Smooth muscle cell (in vitro differentiated cells): ENCODE results near the gene PDCL2. TPM values are rescaled to one million over a fixed set of nuclear protein-coding genes. Genes with fewer than 3 reads are reported as not detected.
"Not testable (repeated sequence)": the region's sequence is repeated elsewhere in the genome, so short reads cannot be mapped to it uniquely, and the experiment has no call there.

Experiments used
- DNase-seq: peaks from one replicate; lab custom pipeline; 2025; ENCODE audit not compliant: unreplicated experiment; lab: John Stamatoyannopoulos, UW
- H2AFZ ChIP-seq: fragments of 200-600 bp; sonication (generic); 2 replicates; pipeline ENCODE4 v1.6.0; 2016; ENCODE audit warnings: antibody characterized with exemption, low read depth, mild to moderate bottlenecking
- H3F3A ChIP-seq: fragments of 200-600 bp; sonication (generic); 2 replicates; pipeline ENCODE4 v1.6.0; 2017; ENCODE audit warnings: antibody characterized with exemption, low read depth
- H3K27ac ChIP-seq: fragments of 200-600 bp; sonication (generic); 2 replicates; pipeline ENCODE4 v1.5.1; 2016; ENCODE audit warnings: low read depth, mild to moderate bottlenecking
- H3K27me3 ChIP-seq: fragments of 200-600 bp; sonication (generic); 2 replicates; pipeline ENCODE4 v1.6.1; 2016; ENCODE audit warnings: low read depth, mild to moderate bottlenecking
- H3K36me3 ChIP-seq: fragments of 200-600 bp; sonication (generic); 2 replicates; pipeline ENCODE4 v1.5.1; 2016; ENCODE audit warnings: low read depth
- H3K4me1 ChIP-seq: fragments of 200-600 bp; sonication (generic); 2 replicates; pipeline ENCODE4 v1.5.1; 2016; ENCODE audit warnings: low read depth
- H3K4me2 ChIP-seq: fragments of 200-600 bp; sonication (generic); 2 replicates; pipeline ENCODE4 v1.6.0; 2016; ENCODE audit warnings: mild to moderate bottlenecking
- H3K4me3 ChIP-seq: fragments of 200-600 bp; sonication (generic); 2 replicates; pipeline ENCODE4 v1.5.1; 2016; ENCODE audit warnings: mild to moderate bottlenecking
- H3K79me2 ChIP-seq: fragments of 200-600 bp; sonication (generic); 2 replicates; pipeline ENCODE4 v1.6.0; 2016; ENCODE audit warnings: low read depth, mild to moderate bottlenecking
- H3K9ac ChIP-seq: fragments of 200-600 bp; sonication (generic); 2 replicates; pipeline ENCODE4 v1.6.0; 2016; ENCODE audit warnings: low read depth
- H3K9me3 ChIP-seq: fragments of 200-600 bp; sonication (generic); replicated peaks from 2 replicates; pipeline ENCODE4 v1.5.1; 2016; ENCODE audit warnings: low read depth
- H4K20me1 ChIP-seq: fragments of 200-600 bp; sonication (generic); 2 replicates; pipeline ENCODE4 v1.6.0; 2016; ENCODE audit warnings: low read depth
- CTCF ChIP-seq: fragments of 200-600 bp; sonication (generic); IDR thresholded peaks from 2 replicates; pipeline ENCODE4 v1.5.1; 2017; ENCODE audit warnings: borderline replicate concordance, mild to moderate bottlenecking, antibody characterized with exemption; ENCODE audit not compliant: insufficient read depth, poor library complexity, severe bottlenecking
- WGBS: methylation state at CpG from one replicate; pipeline ENCODE4 v1.1.7; 2016; ENCODE audit warnings: low lambda C conversion rate; 5-methylcytosine and 5-hydroxymethylcytosine counted together
- polyA plus RNA-seq: library from polyadenylated mRNA; unstranded; fragments of >200 nt; fragmentation: Nextera tagmentation; extraction: Ambion mirVana; gene quantifications from 2 replicates; pipeline ENCODE4 v1.2.1, GENCODE V29; 2016
- total RNA-seq: library from RNA; depleted of rRNA; stranded (reverse); fragments of >200 nt; gene quantifications from 2 replicates; pipeline ENCODE4 v1.2.3, GENCODE V29; 2014

Gene PDCL2
- total and polyA plus RNA-seq, 2 experiments from 2014 or later = not detected

GRCh38 chr4:55553441-55554201 is 38.4 kb downstream of the PDCL2 start:
- Histone ChIP-seq H3K4me2 (no peak overlapping the region), H2AFZ (no peak overlapping the region), H3K4me1 (no peaks in the 10 kb centered on the region), H3K9me3 (no peaks in the 10 kb centered on the region), H3K36me3 (no peaks in the 10 kb centered on the region), H3K27me3 (no peaks in the 10 kb centered on the region), H3K9ac (no peak overlapping the region), H3K79me2 (no peaks in the 10 kb centered on the region), H3F3A (peaks cover 4% of the 10 kb centered on the region), H3K4me3 (no peak overlapping the region), H3K27ac (no peak overlapping the region), H4K20me1 (no peaks in the 10 kb centered on the region)
- 82% methylated on average over 10 of the region's 10 CpGs for WGBS
- no peak for TF ChIP-seq CTCF
- no peak for DNase-seq

- H3K36me3 ChIP-seq, H3K4me2 ChIP-seq, H3K9me3 ChIP-seq, H3K27me3 ChIP-seq, H3K4me3 ChIP-seq, H3K79me2 ChIP-seq, H3K4me1 ChIP-seq, H2AFZ ChIP-seq, H4K20me1 ChIP-seq, DNase-seq, H3K27ac ChIP-seq, H3K9ac ChIP-seq: not testable (repeated sequence)
- peaks cover 18% of the 10 kb centered on the region for H3F3A ChIP-seq
- 96% methylated on average over 6 of the region's 6 CpGs for WGBS
These were observed 40.1 kb downstream of the PDCL2 start for GRCh38 chr4:55551964-55552363.

GRCh38 chr4:55549888-55550287 is 42.2 kb downstream of the PDCL2 start:
- H2AFZ ChIP-seq = no peak overlapping the region
- no peaks in the 10 kb centered on the region for H3K9me3 ChIP-seq

GRCh38 chr4:55547918-55548317 is 44.1 kb downstream of the PDCL2 start:
- Histone ChIP-seq H3K4me3 (peak overlapping the region; percentile 82), H3K9ac (peak overlapping the region; percentile 93), H3K27ac (peak overlapping the region; percentile 97), H3K79me2 (peaks cover 26% of the 10 kb centered on the region), H3K4me2 (peak overlapping the region; percentile 88), H3K27me3 (no peaks in the 10 kb centered on the region), H4K20me1 (peaks cover 21% of the 10 kb centered on the region), H3K9me3 (no peaks in the 10 kb centered on the region), H3K36me3 (no peaks in the 10 kb centered on the region), H2AFZ (peak overlapping the region; percentile 98), H3K4me1 (peaks cover 19% of the 10 kb centered on the region), H3F3A (peaks cover 23% of the 10 kb centered on the region)
- 71% methylated on average over 4 of the region's 4 CpGs for WGBS
- DNase-seq = no peak
- TF ChIP-seq CTCF = no peak

More at GRCh38 chr4:55549888-55550287, 42.2 kb downstream of the PDCL2 start:
- no peak for DNase-seq
- Histone ChIP-seq H3K27ac (peak overlapping the region; percentile 80), H4K20me1 (peaks cover 2% of the 10 kb centered on the region), H3F3A (peaks cover 23% of the 10 kb centered on the region), H3K4me2 (peak overlapping the region; percentile 68), H3K4me3 (no peak overlapping the region), H3K27me3 (no peaks in the 10 kb centered on the region), H3K79me2 (peaks cover 7% of the 10 kb centered on the region), H3K4me1 (peaks cover 11% of the 10 kb centered on the region), H3K36me3 (no peaks in the 10 kb centered on the region), H3K9ac (no peak overlapping the region)
- no peak for TF ChIP-seq CTCF
- 32% methylated on average over 2 of the region's 2 CpGs for WGBS
